Measurements from ENCODE around the gene RASA3. TPM values are rescaled to one million over a fixed set of nuclear protein-coding genes. Genes with fewer than 3 reads are reported as not detected.

Gene RASA3
- total RNA-seq, 2 donors from 2014 or later = 4.4 to 7.2 TPM

GRCh38 chr13:113982296-113982661, 150.1 kb downstream of the RASA3 start:
- no peak for TF ChIP-seq CTCF (IDR thresholded peaks at IDR 0.05)
- no peaks in the 10 kb centered on the region for H3K9me3 ChIP-seq
- H3K27me3 ChIP-seq = no peaks in the 10 kb centered on the region
- no peak overlapping the region for H3K27ac ChIP-seq
- H3K4me1 ChIP-seq = no peaks in the 10 kb centered on the region
- no peak overlapping the region for H3K4me3 ChIP-seq
- intact Hi-C loops (cut with DNase I) = no loop called here
- no peak overlapping the region for H3K9ac ChIP-seq (ENCODE audit: low read depth in 2 of 2, low read length in 2 of 2)
- no peaks in the 10 kb centered on the region for H3K36me3 ChIP-seq
- no peak for DNase-seq

- H3K27me3 ChIP-seq = no peaks in the 10 kb centered on the region
- no peak overlapping the region for H3K4me3 ChIP-seq
- H3K9me3 ChIP-seq = no peaks in the 10 kb centered on the region
- H3K4me1 ChIP-seq = no peaks in the 10 kb centered on the region
- H3K27ac ChIP-seq = peak overlapping the region; percentile 40
- no peaks in the 10 kb centered on the region for H3K36me3 ChIP-seq
- DNase-seq = no peak
- peak overlapping the region in 1 of 2 donors; percentile 12 for H3K9ac ChIP-seq (ENCODE audit: low read depth in 2 of 2, low read length in 2 of 2)
- intact Hi-C loops (cut with DNase I) = no loop called here
- no peak for TF ChIP-seq CTCF (IDR thresholded peaks at IDR 0.05)
Measured at GRCh38 chr13:113981611-113982295, 150.7 kb downstream of the RASA3 start.

- intact Hi-C loops (cut with DNase I) = no loop called here
- peak; percentile 90 for DNase-seq
- no peak for TF ChIP-seq CTCF (IDR thresholded peaks at IDR 0.05)
- H3K4me3 ChIP-seq = no peak overlapping the region
- H3K36me3 ChIP-seq = no peaks in the 10 kb centered on the region
- H3K27me3 ChIP-seq = no peaks in the 10 kb centered on the region
- no peaks in the 10 kb centered on the region for H3K9me3 ChIP-seq
- H3K9ac ChIP-seq (ENCODE audit: low read depth in 2 of 2, low read length in 2 of 2) = peak overlapping the region in 1 of 2 donors; percentile 12
- no peaks in the 10 kb centered on the region for H3K4me1 ChIP-seq
- peak overlapping the region; percentile 40 for H3K27ac ChIP-seq
Measured at GRCh38 chr13:113981194-113981605, 151.2 kb downstream of the RASA3 start.

GRCh38 chr13:113980489-113981064, 151.8 kb downstream of the RASA3 start:
- H3K4me3 ChIP-seq = no peak overlapping the region
- H3K9me3 ChIP-seq = no peaks in the 10 kb centered on the region
- peak overlapping the region; percentile 40 for H3K27ac ChIP-seq
- no peak for TF ChIP-seq CTCF (IDR thresholded peaks at IDR 0.05)
- no peaks in the 10 kb centered on the region for H3K36me3 ChIP-seq
- peak overlapping the region in 1 of 2 donors; percentile 3 for H3K9ac ChIP-seq (ENCODE audit: low read depth in 2 of 2, low read length in 2 of 2)
- H3K4me1 ChIP-seq = no peaks in the 10 kb centered on the region
- no peaks in the 10 kb centered on the region for H3K27me3 ChIP-seq
- intact Hi-C loops (cut with DNase I) = no loop called here
- DNase-seq = no peak

- H3K36me3 ChIP-seq = no peaks in the 10 kb centered on the region
- intact Hi-C loops (cut with DNase I) = no loop called here
- no peaks in the 10 kb centered on the region for H3K9me3 ChIP-seq
- no peak overlapping the region for H3K9ac ChIP-seq (ENCODE audit: low read depth in 2 of 2, low read length in 2 of 2)
- H3K4me1 ChIP-seq = no peaks in the 10 kb centered on the region
- H3K27me3 ChIP-seq = no peaks in the 10 kb centered on the region
- H3K27ac ChIP-seq = no peak overlapping the region
- DNase-seq = no peak
- TF ChIP-seq CTCF (IDR thresholded peaks at IDR 0.05) = no peak
- no peak overlapping the region for H3K4me3 ChIP-seq
Measured at GRCh38 chr13:113979791-113980471, 152.5 kb downstream of the RASA3 start.

Data from colonic mucosa (tissue), 4 donors.